NCI-H1092 (cell line): ENCODE data around the gene MZB1.

Experiments
- DNase-seq: peaks from one replicate; lab custom pipeline; 2025; lab: John Stamatoyannopoulos, UW

MZB1 gene

GRCh38 chr5:139389701-139390638, at the start of gene MZB1:
Gene MZB1, minus strand, starts transcription at chr5:139389913. Its CDS starts 57 bp downstream, at chr5:139389856.
- no peak for DNase-seq

- peak; percentile 84 for DNase-seq
These were observed 49.5 kb upstream of the MZB1 start, which contains the start of gene DNAJC18 for GRCh38 chr5:139439013-139439903. Gene DNAJC18, minus strand, starts transcription at chr5:139439525. Its CDS starts 80 bp downstream, at chr5:139439445.

GRCh38 chr5:139438707-139439012, 48.9 kb upstream of the MZB1 start:
- no peak for DNase-seq

GRCh38 chr5:139435676-139436075, 46.0 kb upstream of the MZB1 start:
- no peak for DNase-seq

GRCh38 chr5:139431706-139432105, 42.0 kb upstream of the MZB1 start:
- DNase-seq: no peak

GRCh38 chr5:139430015-139430414, 40.3 kb upstream of the MZB1 start:
- DNase-seq: no peak

GRCh38 chr5:139426203-139426885, 36.6 kb upstream of the MZB1 start:
- no peak for DNase-seq

GRCh38 chr5:139425497-139425896, 35.8 kb upstream of the MZB1 start:
- no peak for DNase-seq

GRCh38 chr5:139422307-139422893, 32.7 kb upstream of the MZB1 start:
- peak; percentile 49 for DNase-seq

- no peak for DNase-seq
These were observed 29.8 kb upstream of the MZB1 start for GRCh38 chr5:139419226-139420192.

- no peak for DNase-seq
These were observed 29.1 kb upstream of the MZB1 start for GRCh38 chr5:139418793-139419192.

- DNase-seq: no peak
These were observed 27.5 kb upstream of the MZB1 start for GRCh38 chr5:139417214-139417613.

- no peak for DNase-seq
These were observed 26.9 kb upstream of the MZB1 start for GRCh38 chr5:139416651-139417050.

- DNase-seq: no peak
These were observed 26.2 kb upstream of the MZB1 start for GRCh38 chr5:139415869-139416268.

GRCh38 chr5:139415221-139415861, 25.6 kb upstream of the MZB1 start:
- no peak for DNase-seq

GRCh38 chr5:139414581-139415130, 24.9 kb upstream of the MZB1 start:
- DNase-seq: no peak

GRCh38 chr5:139413963-139414362, 24.2 kb upstream of the MZB1 start:
- DNase-seq: no peak

GRCh38 chr5:139413153-139413552, 23.4 kb upstream of the MZB1 start:
- DNase-seq: no peak

- DNase-seq: no peak
These were observed 21.5 kb upstream of the MZB1 start for GRCh38 chr5:139410993-139411828.
